ENCODE data around the gene RHBDL2.
"Not testable (repeated sequence)": the region's sequence is repeated elsewhere in the genome, so short reads cannot be mapped to it uniquely, and the experiment has no call there.

Gene RHBDL2

DNA sequence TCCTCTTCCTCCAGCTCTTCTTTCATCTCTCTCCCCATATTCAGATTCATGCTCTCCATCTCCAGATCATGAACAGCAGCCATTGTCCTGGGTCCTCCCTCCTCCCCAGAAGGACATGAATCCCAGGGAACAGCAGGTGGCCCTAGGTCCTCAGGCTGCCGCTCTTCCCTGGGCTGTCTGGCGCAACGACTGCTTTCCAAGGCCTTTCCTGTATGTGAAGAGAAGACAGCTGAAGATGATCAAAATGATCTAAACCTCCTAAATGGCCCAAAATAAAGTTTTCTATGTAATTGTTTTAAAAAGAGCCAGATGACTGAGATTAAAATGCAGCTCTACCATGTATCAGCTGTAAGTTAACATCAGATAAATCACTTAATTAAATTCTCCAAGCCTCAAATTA is 22.5 kb downstream of the RHBDL2 start:
- no peak for DNase-seq (ENCODE audit: low read depth, low spot score)
- TF ChIP-seq, protein P1, sequence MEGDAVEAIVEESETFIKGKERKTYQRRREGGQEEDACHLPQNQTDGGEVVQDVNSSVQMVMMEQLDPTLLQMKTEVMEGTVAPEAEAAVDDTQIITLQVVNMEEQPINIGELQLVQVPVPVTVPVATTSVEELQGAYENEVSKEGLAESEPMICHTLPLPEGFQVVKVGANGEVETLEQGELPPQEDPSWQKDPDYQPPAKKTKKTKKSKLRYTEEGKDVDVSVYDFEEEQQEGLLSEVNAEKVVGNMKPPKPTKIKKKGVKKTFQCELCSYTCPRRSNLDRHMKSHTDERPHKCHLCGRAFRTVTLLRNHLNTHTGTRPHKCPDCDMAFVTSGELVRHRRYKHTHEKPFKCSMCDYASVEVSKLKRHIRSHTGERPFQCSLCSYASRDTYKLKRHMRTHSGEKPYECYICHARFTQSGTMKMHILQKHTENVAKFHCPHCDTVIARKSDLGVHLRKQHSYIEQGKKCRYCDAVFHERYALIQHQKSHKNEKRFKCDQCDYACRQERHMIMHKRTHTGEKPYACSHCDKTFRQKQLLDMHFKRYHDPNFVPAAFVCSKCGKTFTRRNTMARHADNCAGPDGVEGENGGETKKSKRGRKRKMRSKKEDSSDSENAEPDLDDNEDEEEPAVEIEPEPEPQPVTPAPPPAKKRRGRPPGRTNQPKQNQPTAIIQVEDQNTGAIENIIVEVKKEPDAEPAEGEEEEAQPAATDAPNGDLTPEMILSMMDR (IDR thresholded peaks at IDR 0.05; ENCODE audit: insufficient read depth, low read length, missing control alignments), result no peak
- ChIA-PET CTCF (interaction anchor here (0.9 to 1.9 kb wide), 3 partner anchors 11 to 173 kb away, joined by 3 to 4 read pairs (median 4); no protein-coding TSS in a partner anchor), POLR2A (no interaction called here)
- no peak overlapping the region for H3K4me3 ChIP-seq (ENCODE audit: low read depth, low read length)

DNA sequence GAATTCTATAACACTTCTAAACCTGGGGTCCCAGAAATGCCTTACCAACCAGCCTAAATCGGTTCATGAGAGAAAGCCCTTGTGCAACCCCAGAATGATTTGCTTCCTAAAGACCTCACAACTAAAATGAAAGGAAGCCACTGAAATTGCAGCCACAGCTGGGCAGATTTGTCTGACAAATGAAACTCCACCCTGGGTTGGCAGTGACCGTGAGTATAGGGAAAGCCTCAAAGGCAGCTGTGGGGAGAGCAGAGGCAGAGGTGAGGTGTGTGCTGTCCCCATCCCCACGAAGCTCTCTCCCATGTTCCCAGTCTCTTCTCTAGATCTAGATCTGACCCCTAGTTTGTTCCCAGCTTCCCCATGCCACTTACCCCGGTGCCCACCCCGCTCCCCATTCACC is 23.1 kb downstream of the RHBDL2 start:
- no peak for DNase-seq (ENCODE audit: low read depth, low spot score)
- H3K4me3 ChIP-seq (ENCODE audit: low read depth, low read length), result no peak overlapping the region
- ChIA-PET CTCF (interaction anchor here (0.9 to 1.9 kb wide), 3 partner anchors 11 to 173 kb away, joined by 3 to 4 read pairs (median 4); no protein-coding TSS in a partner anchor), POLR2A (no interaction called here)
- TF ChIP-seq, protein P1 (IDR thresholded peaks at IDR 0.05; ENCODE audit: insufficient read depth, low read length, missing control alignments), result no peak

DNA sequence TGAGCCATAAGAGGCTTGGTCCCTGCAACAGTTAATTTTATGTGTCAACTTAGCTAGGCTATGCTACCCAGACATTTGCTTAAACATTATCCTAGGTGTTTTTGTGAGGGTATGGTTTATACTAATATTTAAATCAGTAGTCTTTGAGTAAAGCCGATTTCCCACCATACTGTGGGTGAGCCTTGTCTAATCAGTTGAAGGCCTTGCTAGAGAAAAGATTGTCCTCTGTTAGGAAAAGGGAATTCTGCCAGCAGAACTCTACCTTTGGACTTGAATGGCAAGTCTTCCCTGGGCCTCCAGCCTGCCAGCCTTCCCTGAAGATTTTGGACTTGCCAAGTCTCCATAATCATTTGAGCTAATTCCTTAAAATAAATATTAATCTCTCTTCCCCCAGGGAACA is 23.9 kb downstream of the RHBDL2 start:
- ChIA-PET POLR2A (no interaction called here), CTCF (interaction anchor here (1.9 kb wide), 1 partner anchor 174 kb away, joined by 4 read pairs; no protein-coding TSS in a partner anchor)
- TF ChIP-seq, protein P1 (IDR thresholded peaks at IDR 0.05; ENCODE audit: insufficient read depth, low read length, missing control alignments), result no peak
- DNase-seq (ENCODE audit: low read depth, low spot score), result no peak
- no peak overlapping the region for H3K4me3 ChIP-seq (ENCODE audit: low read depth, low read length)

DNA sequence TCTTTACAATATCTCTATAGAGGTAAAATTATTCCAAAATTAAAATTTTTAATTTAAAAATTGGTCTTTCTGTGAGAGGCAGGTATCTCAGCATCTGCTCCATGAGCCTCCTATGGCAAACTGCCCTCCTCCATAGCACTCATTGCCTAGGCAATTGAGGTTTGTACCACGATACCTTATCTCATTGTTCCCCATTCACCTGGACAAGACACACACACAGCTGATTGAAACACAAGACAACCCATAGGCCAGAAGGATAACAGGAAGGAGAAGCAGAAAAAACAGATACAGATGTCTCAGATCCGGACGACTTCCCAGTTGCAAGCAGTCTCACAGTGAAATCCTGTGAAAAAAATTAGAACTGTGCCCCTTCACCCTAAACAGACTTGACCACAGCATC is 24.3 kb downstream of the RHBDL2 start:
- DNase-seq (ENCODE audit: low read depth, low spot score), result no peak
- POLR2A ChIA-PET, result no interaction called here
- TF ChIP-seq, protein P1 (IDR thresholded peaks at IDR 0.05; ENCODE audit: insufficient read depth, low read length, missing control alignments), result no peak
- CTCF ChIA-PET, result interaction anchor here (1.9 kb wide), 1 partner anchor 175 kb away, joined by 4 read pairs; no protein-coding TSS in a partner anchor
- H3K4me3 ChIP-seq (ENCODE audit: low read depth, low read length), result no peak overlapping the region

DNA sequence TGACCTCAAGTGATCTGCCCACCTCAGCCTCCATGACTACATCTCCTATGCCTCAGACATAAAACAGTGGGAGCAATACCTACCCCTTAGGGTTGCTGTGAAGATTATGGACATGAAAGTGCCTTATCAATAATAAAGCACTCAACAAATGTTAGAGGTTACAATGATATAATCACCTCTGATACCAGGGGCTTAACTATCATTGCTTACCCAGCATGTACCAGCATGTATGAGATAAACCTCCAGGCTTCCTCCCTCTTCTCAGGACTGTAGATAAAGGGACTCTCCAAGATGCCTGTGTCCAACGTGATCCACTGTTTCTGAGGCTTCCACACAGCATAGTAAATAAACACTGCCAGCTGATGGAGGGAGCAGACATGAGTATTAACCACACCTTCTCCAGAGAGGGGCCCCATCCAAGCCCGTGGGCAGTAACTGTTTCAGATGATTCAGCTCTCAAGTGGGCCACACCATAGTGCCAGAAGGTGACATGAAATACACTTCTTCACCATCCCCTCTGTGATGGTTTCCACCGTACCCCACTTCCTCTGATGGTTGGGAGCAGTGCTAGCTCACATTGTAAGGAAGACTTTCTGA is 26.2 kb downstream of the RHBDL2 start:
- POLR2A ChIA-PET, result no interaction called here
- CTCF ChIA-PET, result interaction anchor here (1.0 kb wide), 1 partner anchor 16 kb away, joined by 3 read pairs; no protein-coding TSS in a partner anchor
- DNase-seq (ENCODE audit: low read depth, low spot score), result no peak
- TF ChIP-seq, protein P1 (IDR thresholded peaks at IDR 0.05; ENCODE audit: insufficient read depth, low read length, missing control alignments), result no peak
- H3K4me3 ChIP-seq (ENCODE audit: low read depth, low read length), result no peak overlapping the region

DNA sequence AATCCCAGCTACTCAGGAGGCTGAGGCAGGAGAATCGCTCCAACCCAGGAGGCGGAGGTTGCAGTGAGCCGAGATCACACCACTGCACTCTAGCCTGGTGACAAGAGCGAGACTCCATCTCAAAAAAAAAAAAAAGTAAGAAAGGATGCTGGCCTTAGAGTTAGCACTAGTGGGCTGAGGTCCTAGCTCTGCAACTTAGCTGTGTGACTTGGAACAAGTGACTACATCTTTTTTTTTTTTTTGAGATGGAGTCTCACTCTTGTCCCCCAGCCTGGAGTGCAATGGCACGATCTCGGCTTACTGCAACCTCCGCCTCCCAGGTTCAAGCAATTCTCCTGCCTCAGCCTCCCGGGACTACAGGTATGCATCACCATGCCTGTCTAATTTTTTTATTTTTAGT is 26.7 kb downstream of the RHBDL2 start:
- H3K4me3 ChIP-seq (ENCODE audit: low read depth, low read length); POLR2A ChIA-PET; CTCF ChIA-PET; DNase-seq (ENCODE audit: low read depth, low spot score): not testable (repeated sequence)

DNA sequence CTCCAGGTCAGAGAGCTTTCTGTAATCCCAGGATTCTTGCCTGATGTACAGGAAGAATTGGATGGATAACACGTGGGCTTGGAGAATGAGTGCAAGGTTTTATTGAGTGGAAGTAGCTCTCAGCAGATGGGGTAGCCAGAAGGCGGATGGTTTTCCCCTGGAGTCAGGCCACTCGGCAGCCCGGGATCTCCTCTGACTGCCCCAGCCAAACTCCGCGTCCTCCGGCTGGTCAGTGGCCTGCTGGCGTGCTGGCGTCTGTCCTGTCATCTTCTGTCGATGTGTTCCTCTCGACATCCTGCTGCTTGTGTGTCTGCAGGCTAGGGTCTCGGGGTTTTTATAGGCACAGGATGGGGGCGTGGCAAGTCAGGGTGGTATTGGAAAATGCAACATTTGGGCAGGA is 32.8 kb downstream of the RHBDL2 start:
- ChIA-PET POLR2A (no interaction called here), CTCF (no interaction called here)

More for the DNA sequence above, 32.8 kb downstream of the RHBDL2 start:
- TF ChIP-seq, protein P1 (IDR thresholded peaks at IDR 0.05; ENCODE audit: insufficient read depth, low read length, missing control alignments), result no peak
- DNase-seq (ENCODE audit: low read depth, low spot score), result no peak
- H3K4me3 ChIP-seq (ENCODE audit: low read depth, low read length), result no peak overlapping the region

Measured in AG04449 (cell line).